Esophagus squamous epithelium (tissue), 5 donors: ENCODE results near the gene PARD3B. TPM values are rescaled to one million over a fixed set of nuclear protein-coding genes. Genes with fewer than 3 reads are reported as not detected.

Experiments
- DNase-seq: peaks from one replicate; lab custom pipeline; 2025; lab: John Stamatoyannopoulos, UW
- H3K27ac ChIP-seq, 4 donors: fragments of 200-600 bp; sonication (generic); one replicate each; pipeline ENCODE4 v1.5.1; 2016 to 2019; ENCODE audit warnings: mild to moderate bottlenecking in 1 of 4
- H3K27me3 ChIP-seq, 4 donors: fragments of 200-600 bp; sonication (generic); 1 replicate in 3 of 4; 2 replicates in 1 of 4; pipeline versions ENCODE4 v1.5.1 to v1.6.0; 2017 to 2021; ENCODE audit warnings: antibody characterized with exemption in 1 of 4
- H3K36me3 ChIP-seq, 3 donors: fragments of 200-600 bp; sonication (generic); one replicate each; pipeline ENCODE4 v1.5.1; 2016 to 2019
- H3K4me1 ChIP-seq, 3 donors: fragments of 200-600 bp; sonication (generic); one replicate each; pipeline ENCODE4 v1.5.1; 2017 to 2019
- H3K4me3 ChIP-seq, 4 donors: fragments of 200-600 bp; sonication (generic); 1 replicate in 3 of 4; 2 replicates in 1 of 4; pipeline ENCODE4 v1.5.1; 2016 to 2019; ENCODE audit warnings: mild to moderate bottlenecking in 2 of 4, moderate library complexity in 1 of 4
- H3K9me3 ChIP-seq, 3 donors: fragments of 200-600 bp; sonication (generic); one replicate each; pipeline ENCODE4 v1.5.1; 2016 to 2019
- CTCF ChIP-seq, 6 experiments: fragments of 450-650 bp in 4 of 6; fragments of 200-600 bp in 2 of 6; sonication (generic) in 2 of 6; IDR thresholded peaks; one replicate each; pipeline ENCODE4 v1.5.1; 2016 to 2019; ENCODE audit warnings: antibody characterized with exemption in 6 of 6, mild to moderate bottlenecking in 4 of 6, moderate library complexity in 4 of 6
- POLR2A ChIP-seq, 4 donors: fragments of 450-650 bp; IDR thresholded peaks; one replicate each; pipeline ENCODE4 v1.6.1; 2017; ENCODE audit warnings: antibody characterized with exemption in 4 of 4, mild to moderate bottlenecking in 4 of 4, moderate library complexity in 3 of 4
- whole genome bisulfite sequencing, 2 donors: methylation state at CpG; one replicate each; pipeline ENCODE4 v1.1.5; 2018; 5-methylcytosine and 5-hydroxymethylcytosine counted together
- intact Hi-C: fragments of 100-400 bp; cut with DNase I; formaldehyde crosslinking; loops from one replicate; pipeline ENCODE4 v1.15.0; 2022
- total RNA-seq, 4 donors: library from RNA; depleted of rRNA; stranded (reverse); fragments of >200 nt; gene quantifications; one replicate each; pipeline ENCODE4 v1.1.0, GENCODE V29; 2016
- donor health status: DM: yes; HTN: yes; CAD: no.

The PARD3B gene
- total RNA-seq, 4 donors from 2014 or later = 2.4 to 15.8 (median 4.3) TPM

GRCh38 chr2:205405752-205406151 lies 860.5 kb downstream of the PARD3B start:
- Histone ChIP-seq H3K27ac (no peak overlapping the region), H3K4me3 (no peak overlapping the region), H3K9me3 (no peaks in the 10 kb centered on the region), H3K27me3 (no peaks in the 10 kb centered on the region), H3K36me3 (no peaks in the 10 kb centered on the region), H3K4me1 (peaks cover 8 to 41% (median 9%) of the 10 kb centered on the region in 3 donors)
- no peak for TF ChIP-seq POLR2A (IDR thresholded peaks at IDR 0.05)
- no peak for TF ChIP-seq CTCF (IDR thresholded peaks at IDR 0.05)
- WGBS, 2 donors = 19 to 34% methylated on average over 3 of the region's 3 CpGs
- intact Hi-C loops = no loop called here
- no peak for DNase-seq

DNA sequence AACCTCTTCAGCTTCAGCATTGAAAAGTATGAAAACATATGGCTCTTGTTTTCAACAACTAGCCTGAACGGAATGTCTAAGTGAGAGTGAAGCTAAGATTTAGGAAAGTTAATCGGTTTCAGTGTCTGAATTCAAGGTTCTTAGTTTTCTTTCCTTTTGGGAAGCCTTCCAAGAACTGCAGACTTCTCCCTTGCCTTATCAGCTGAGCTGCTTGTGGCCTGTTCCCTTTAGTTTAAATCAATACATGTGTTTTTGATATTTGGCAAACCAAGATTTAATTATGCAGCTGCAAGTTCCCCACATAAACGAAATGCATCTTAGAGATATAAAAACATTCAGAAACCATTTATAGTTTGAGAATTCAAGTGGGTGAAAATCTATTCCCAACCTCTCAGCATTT lies 862.7 kb downstream of the PARD3B start:
- Histone ChIP-seq H3K27me3 (no peaks in the 10 kb centered on the region), H3K4me3 (no peak overlapping the region), H3K4me1 (peaks cover 8 to 47% (median 9%) of the 10 kb centered on the region in 3 donors), H3K9me3 (no peaks in the 10 kb centered on the region), H3K27ac (no peak overlapping the region), H3K36me3 (no peaks in the 10 kb centered on the region)
- DNase-seq = no peak
- WGBS, 2 donors = 45 to 48% methylated on average over 3 of the region's 3 CpGs
- TF ChIP-seq CTCF (IDR thresholded peaks at IDR 0.05) = no peak
- TF ChIP-seq POLR2A (IDR thresholded peaks at IDR 0.05) = no peak
- intact Hi-C loops = no loop called here

DNA sequence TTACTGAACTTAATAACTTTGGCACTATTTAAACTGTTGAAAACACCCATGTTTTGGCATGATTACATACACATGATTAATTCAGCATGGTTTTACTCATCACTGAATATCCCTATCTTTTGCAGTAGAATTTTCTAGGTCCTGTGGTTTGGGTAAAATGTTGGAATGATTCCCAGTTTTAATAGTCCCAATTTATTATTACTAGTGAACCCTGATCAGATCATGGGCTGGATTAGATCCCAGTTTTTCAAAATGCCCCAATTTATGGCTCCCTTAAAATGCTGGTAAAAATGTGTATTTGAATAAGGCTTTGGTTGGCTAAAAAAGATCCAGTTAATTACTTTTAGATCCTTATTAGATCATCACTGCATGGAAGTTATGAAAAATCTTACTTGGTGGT lies 863.4 kb downstream of the PARD3B start:
- Histone ChIP-seq H3K27ac (no peak overlapping the region), H3K4me3 (no peak overlapping the region), H3K9me3 (no peaks in the 10 kb centered on the region), H3K4me1 (peaks cover 8 to 47% (median 9%) of the 10 kb centered on the region in 3 donors), H3K27me3 (no peaks in the 10 kb centered on the region), H3K36me3 (no peaks in the 10 kb centered on the region)
- TF ChIP-seq POLR2A (IDR thresholded peaks at IDR 0.05) (no peak), CTCF (IDR thresholded peaks at IDR 0.05) (no peak)
- DNase-seq = no peak
- intact Hi-C loops = no loop called here

DNA sequence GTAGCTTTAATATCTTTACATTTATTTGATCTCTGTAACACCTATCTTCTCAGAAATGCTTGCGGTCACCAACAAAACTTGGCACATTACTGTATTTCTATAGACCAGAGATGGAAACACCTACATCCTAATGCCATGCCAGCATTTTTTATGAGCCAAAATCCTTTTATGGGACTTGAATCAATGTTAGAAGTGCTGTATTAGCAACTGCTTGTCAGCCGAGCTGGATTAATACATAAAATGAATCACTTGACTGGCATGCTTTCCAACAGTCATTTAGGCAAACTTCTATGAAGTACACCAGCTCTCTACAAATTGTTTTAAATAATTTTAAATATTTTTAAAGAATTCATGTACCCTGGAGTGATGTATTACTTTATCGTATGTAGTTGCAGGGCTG lies 864.1 kb downstream of the PARD3B start:
- DNase-seq = no peak
- TF ChIP-seq CTCF (IDR thresholded peaks at IDR 0.05) (no peak), POLR2A (IDR thresholded peaks at IDR 0.05) (no peak)
- intact Hi-C loops = no loop called here
- Histone ChIP-seq H3K36me3 (no peaks in the 10 kb centered on the region), H3K4me3 (no peak overlapping the region), H3K27ac (no peak overlapping the region), H3K27me3 (no peaks in the 10 kb centered on the region), H3K4me1 (peaks cover 8 to 47% (median 9%) of the 10 kb centered on the region in 3 donors), H3K9me3 (no peaks in the 10 kb centered on the region)
- WGBS, 2 donors = 32 to 47% methylated on average over 3 of the region's 3 CpGs

DNA sequence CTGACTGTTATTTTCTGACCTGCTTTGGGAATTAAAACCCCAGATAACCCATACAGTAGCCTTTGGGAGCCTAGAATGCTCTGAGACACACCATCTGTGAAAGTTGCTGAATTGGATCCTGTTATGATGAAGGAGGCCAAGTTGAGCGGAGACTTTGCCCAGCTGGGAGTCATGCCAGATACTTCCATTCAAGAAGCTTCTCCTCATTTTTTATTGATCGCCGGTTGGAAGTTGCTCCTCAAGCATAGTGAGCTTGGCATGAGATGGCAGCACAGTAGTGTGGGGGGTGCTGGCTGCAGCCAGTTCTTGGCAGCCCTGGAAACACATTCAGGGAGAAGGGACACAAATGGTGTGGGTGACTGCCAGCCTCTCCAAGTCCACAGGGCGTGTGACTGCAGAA lies 866.3 kb downstream of the PARD3B start:
- DNase-seq = no peak
- H3K9me3 ChIP-seq = no peaks in the 10 kb centered on the region
- WGBS, 2 donors = 36 to 57% methylated on average over 3 to 4 of the region's 4 CpGs
- no peaks in the 10 kb centered on the region for H3K27me3 ChIP-seq
- no peak for TF ChIP-seq CTCF (IDR thresholded peaks at IDR 0.05)
- TF ChIP-seq POLR2A (IDR thresholded peaks at IDR 0.05) = no peak
- no peak overlapping the region for H3K4me3 ChIP-seq
- intact Hi-C loops = no loop called here
- H3K27ac ChIP-seq = no peak overlapping the region
- H3K4me1 ChIP-seq = peaks cover 3 to 33% (median 9%) of the 10 kb centered on the region in 3 donors
- no peaks in the 10 kb centered on the region for H3K36me3 ChIP-seq
